ENCODE measurements around the gene LTC4S. TPM values are rescaled to one million over a fixed set of nuclear protein-coding genes. Genes with fewer than 3 reads are reported as not detected.

The LTC4S gene
- total RNA-seq, 1 donor from 2014 or later = 10.9 TPM

DNA sequence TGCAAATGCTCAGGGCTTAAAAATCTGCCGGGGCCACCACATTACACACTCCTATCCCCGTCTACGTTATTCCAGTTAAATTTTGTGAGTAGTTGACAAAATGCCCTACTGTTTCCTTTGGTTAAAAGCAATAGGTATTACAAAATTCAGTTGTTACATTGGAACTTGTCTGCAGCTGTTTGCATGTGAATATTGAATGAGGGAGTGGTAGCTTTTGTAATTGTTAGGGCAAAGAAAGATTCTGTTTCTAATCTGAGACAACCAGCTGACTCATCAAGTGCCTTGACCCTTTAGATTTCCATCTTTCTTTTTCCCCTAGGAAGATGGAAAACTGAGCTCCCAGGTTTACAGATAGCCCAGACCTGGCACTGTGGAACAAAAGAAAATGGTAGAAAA lies 31.0 kb upstream of the LTC4S start:
- Histone ChIP-seq H3K4me1 (peaks cover 86% of the 10 kb centered on the region), H3K27ac (replicated peaks) (peak overlapping the region; percentile 47), H3K27me3 (ENCODE audit: low read depth) (no peaks in the 10 kb centered on the region), H3K9me3 (replicated peaks) (no peaks in the 10 kb centered on the region), H3K4me3 (no peak overlapping the region), H3K36me3 (peaks cover 21% of the 10 kb centered on the region)
- DNase-seq = no peak
- intact Hi-C loops (cut with micrococcal nuclease) = loop anchor here (5.0 kb wide), 1 partner anchor 35 kb away; no protein-coding TSS in a partner anchor
- TF ChIP-seq, protein P1, sequence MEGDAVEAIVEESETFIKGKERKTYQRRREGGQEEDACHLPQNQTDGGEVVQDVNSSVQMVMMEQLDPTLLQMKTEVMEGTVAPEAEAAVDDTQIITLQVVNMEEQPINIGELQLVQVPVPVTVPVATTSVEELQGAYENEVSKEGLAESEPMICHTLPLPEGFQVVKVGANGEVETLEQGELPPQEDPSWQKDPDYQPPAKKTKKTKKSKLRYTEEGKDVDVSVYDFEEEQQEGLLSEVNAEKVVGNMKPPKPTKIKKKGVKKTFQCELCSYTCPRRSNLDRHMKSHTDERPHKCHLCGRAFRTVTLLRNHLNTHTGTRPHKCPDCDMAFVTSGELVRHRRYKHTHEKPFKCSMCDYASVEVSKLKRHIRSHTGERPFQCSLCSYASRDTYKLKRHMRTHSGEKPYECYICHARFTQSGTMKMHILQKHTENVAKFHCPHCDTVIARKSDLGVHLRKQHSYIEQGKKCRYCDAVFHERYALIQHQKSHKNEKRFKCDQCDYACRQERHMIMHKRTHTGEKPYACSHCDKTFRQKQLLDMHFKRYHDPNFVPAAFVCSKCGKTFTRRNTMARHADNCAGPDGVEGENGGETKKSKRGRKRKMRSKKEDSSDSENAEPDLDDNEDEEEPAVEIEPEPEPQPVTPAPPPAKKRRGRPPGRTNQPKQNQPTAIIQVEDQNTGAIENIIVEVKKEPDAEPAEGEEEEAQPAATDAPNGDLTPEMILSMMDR (IDR thresholded peaks at IDR 0.05; ENCODE audit: borderline replicate concordance) = no peak

DNA sequence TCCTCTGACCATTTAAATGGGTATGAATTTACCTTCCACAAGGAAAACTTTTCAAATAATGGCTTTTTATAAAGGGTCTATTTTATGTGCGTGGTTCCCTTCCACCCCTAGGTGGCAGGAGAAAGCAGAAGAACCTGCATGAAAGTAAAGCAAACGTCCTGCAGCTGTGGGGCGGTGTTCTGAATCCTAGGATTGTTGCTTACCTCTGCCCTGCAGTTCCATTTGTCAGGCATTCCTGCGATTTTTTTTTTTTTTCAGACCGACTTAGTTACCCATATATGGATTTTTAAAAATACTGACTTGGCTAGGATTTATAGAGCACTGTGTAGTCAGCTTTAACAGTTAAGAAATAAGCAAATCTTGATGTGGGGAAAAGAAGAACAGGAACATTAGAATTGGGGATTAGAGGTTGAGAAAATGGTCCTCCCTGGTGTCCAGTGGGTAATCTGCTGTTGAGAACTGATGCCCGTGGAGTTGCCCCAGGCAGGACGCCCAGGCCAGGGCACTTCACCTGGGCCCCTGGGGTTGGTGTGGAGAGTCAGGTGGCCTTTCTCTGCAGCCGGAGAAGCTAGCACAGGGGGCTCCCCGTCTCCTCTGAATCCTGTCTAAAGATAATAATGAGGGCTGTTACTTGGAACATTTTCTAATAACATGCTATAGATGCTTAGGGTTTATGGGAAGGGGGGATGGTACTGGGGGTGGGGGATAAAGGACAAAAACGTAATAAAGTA lies 30.4 kb upstream of the LTC4S start:
- no peaks in the 10 kb centered on the region for H3K27me3 ChIP-seq (ENCODE audit: low read depth)
- H3K4me3 ChIP-seq = no peak overlapping the region
- no peaks in the 10 kb centered on the region for H3K9me3 ChIP-seq (replicated peaks)
- DNase-seq = peak; percentile 50
- peak overlapping the region; percentile 38 for H3K27ac ChIP-seq (replicated peaks)
- H3K4me1 ChIP-seq = peaks cover 92% of the 10 kb centered on the region
- peaks cover 21% of the 10 kb centered on the region for H3K36me3 ChIP-seq
- TF ChIP-seq, protein P1 (IDR thresholded peaks at IDR 0.05; ENCODE audit: borderline replicate concordance) = peak; percentile 95
- intact Hi-C loops (cut with micrococcal nuclease) = loop anchor here (5.0 kb wide), 1 partner anchor 34 kb away; no protein-coding TSS in a partner anchor

DNA sequence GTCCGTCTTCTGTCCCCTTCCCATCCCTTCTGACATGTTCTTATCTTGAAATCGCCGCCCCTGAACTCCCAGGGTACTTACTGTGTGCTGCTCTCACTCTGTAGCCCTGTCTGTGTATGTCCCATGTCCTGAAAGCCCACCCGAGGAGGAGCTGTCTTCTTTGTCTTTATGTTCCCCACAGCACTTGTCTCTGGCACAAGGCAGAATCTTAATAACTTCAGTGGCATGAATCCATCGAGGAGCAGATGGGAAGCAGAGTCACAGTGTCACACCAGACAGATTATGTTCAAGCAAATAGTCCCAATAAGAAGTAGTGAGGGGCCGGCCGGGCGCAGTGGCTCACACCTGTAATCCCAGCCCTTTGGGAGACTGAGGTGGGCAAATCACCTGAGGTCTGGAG lies 29.7 kb upstream of the LTC4S start:
- TF ChIP-seq, protein P1 (IDR thresholded peaks at IDR 0.05; ENCODE audit: borderline replicate concordance) = no peak
- peaks cover 25% of the 10 kb centered on the region for H3K36me3 ChIP-seq
- H3K4me1 ChIP-seq = peaks cover 94% of the 10 kb centered on the region
- H3K4me3 ChIP-seq = no peak overlapping the region
- no peak for DNase-seq
- H3K27me3 ChIP-seq (ENCODE audit: low read depth) = no peaks in the 10 kb centered on the region
- intact Hi-C loops (cut with micrococcal nuclease) = loop anchor here (5.0 kb wide), 1 partner anchor 33 kb away; no protein-coding TSS in a partner anchor
- no peak overlapping the region for H3K27ac ChIP-seq (replicated peaks)
- H3K9me3 ChIP-seq (replicated peaks) = no peaks in the 10 kb centered on the region

DNA sequence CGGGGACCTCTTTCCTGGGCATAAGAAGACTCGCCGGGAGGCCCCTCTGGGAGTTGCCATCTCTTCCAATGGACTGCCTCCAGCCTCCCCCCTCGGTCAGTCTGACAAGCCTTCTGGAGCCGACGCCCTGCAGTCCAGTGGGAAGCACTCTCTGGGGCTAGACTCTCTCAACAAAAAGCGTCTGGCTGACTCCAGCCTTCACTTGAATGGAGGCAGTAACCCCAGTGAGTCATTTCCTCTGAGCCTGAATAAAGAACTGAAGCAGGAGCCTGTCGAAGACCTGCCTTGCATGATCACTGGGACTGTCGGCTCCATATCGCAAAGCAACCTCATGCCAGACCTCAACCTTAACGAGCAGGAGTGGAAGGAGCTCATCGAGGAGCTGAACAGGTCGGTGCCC lies 28.4 kb upstream of the LTC4S start:
- intact Hi-C loops (cut with micrococcal nuclease) = no loop called here
- Histone ChIP-seq H3K4me1 (peaks cover 81% of the 10 kb centered on the region), H3K9me3 (replicated peaks) (no peaks in the 10 kb centered on the region), H3K4me3 (no peak overlapping the region), H3K27ac (replicated peaks) (peak overlapping the region; percentile 65), H3K36me3 (peaks cover 39% of the 10 kb centered on the region), H3K27me3 (ENCODE audit: low read depth) (no peaks in the 10 kb centered on the region)
- TF ChIP-seq, protein P1 (IDR thresholded peaks at IDR 0.05; ENCODE audit: borderline replicate concordance) = no peak
- DNase-seq = peak; percentile 43

DNA sequence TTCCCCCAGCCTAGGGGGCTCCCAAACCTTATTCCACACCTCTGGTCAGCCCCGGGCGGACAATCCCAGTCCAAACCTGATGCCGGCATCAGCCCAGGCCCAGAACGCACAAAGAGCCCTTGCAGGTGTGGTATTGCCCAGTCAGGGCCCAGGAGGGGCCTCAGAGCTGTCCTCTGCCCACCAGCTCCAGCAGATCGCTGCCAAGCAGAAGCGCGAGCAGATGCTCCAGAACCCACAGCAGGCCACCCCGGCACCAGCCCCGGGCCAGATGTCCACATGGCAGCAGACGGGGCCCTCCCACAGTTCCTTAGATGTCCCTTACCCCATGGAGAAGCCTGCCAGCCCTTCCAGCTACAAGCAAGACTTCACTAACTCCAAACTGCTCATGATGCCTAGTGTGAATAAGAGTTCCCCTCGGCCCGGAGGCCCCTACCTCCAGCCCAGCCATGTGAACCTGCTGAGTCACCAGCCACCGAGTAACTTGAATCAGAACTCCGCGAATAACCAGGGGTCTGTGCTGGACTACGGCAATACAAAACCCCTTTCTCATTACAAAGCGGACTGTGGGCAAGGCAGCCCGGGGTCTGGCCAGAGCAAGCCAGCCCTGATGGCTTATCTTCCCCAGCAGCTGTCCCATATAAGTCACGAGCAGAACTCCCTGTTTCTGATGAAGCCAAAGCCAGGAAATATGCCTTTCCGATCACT lies 27.6 kb upstream of the LTC4S start:
- peak overlapping the region; percentile 65 for H3K27ac ChIP-seq (replicated peaks)
- no peak for DNase-seq
- no peaks in the 10 kb centered on the region for H3K9me3 ChIP-seq (replicated peaks)
- H3K4me3 ChIP-seq = no peak overlapping the region
- TF ChIP-seq, protein P1 (IDR thresholded peaks at IDR 0.05; ENCODE audit: borderline replicate concordance) = no peak
- H3K4me1 ChIP-seq = peaks cover 77% of the 10 kb centered on the region
- H3K27me3 ChIP-seq (ENCODE audit: low read depth) = no peaks in the 10 kb centered on the region
- peaks cover 47% of the 10 kb centered on the region for H3K36me3 ChIP-seq
- intact Hi-C loops (cut with micrococcal nuclease) = no loop called here
